HepG2 (cell line): ENCODE data around the gene CARD9. TPM values are rescaled to one million over a fixed set of nuclear protein-coding genes. Genes with fewer than 3 reads are reported as not detected.
A peak's percentile ranks its signal among the peaks of the same experiment; 100 is the strongest.

Source experiments
- ARID2 ChIP-seq: sonication (generic); formaldehyde crosslinking; IDR thresholded peaks from 2 replicates; pipeline ENCODE4 v1.8.1; 2022; ENCODE audit warnings: mild to moderate bottlenecking, missing genetic modification reagents, borderline replicate concordance
- ASH2L ChIP-seq: fragments of 300-600, 200-600 bp; sonication (generic); IDR thresholded peaks from 2 replicates; pipeline ENCODE4 v1.7.0; 2017; ENCODE audit warnings: low read depth, mild to moderate bottlenecking, moderate library complexity, mixed read lengths, low read length; ENCODE audit not compliant: insufficient read length
- ATF6 ChIP-seq: sonication (generic); formaldehyde crosslinking; conservative IDR thresholded peaks from 2 replicates; pipeline ENCODE4 v1.4.0; 2020; ENCODE audit warnings: missing genetic modification reagents
- ATRX ChIP-seq: sonication (generic); formaldehyde crosslinking; IDR thresholded peaks from 2 replicates; pipeline ENCODE4 v1.4.0; 2020; ENCODE audit warnings: missing genetic modification reagents, borderline replicate concordance
- ELF4 ChIP-seq: sonication (generic); formaldehyde crosslinking; IDR thresholded peaks from 2 replicates; pipeline ENCODE4 v1.5.0; 2020; ENCODE audit warnings: missing genetic modification reagents, mild to moderate bottlenecking, moderate library complexity, borderline replicate concordance
- FOXK1 ChIP-seq: sonication (generic); formaldehyde crosslinking; IDR thresholded peaks from 2 replicates; pipeline ENCODE4 v1.4.0; 2020; ENCODE audit warnings: low read depth, missing genetic modification reagents, borderline replicate concordance
- GLMP ChIP-seq: sonication (generic); formaldehyde crosslinking; IDR thresholded peaks from 2 replicates; pipeline ENCODE4 v1.9.0; 2021; ENCODE audit warnings: missing genetic modification reagents, mild to moderate bottlenecking, borderline replicate concordance
- HBP1 ChIP-seq: IDR thresholded peaks from 2 replicates; pipeline ENCODE4 v1.6.1; 2016; ENCODE audit warnings: low read depth, control low read depth
- HMGA1 ChIP-seq: sonication (generic); formaldehyde crosslinking; conservative IDR thresholded peaks from 2 replicates; pipeline ENCODE4 v1.4.0; 2020; ENCODE audit warnings: missing genetic modification reagents
- MAX ChIP-seq: IDR thresholded peaks from 2 replicates; pipeline ENCODE4 v1.6.1; 2012; ENCODE audit warnings: inconsistent platforms
- MED13 ChIP-seq: sonication (generic); formaldehyde crosslinking; IDR thresholded peaks from 2 replicates; pipeline ENCODE4 v1.5.0; 2020; ENCODE audit warnings: missing genetic modification reagents
- MEF2D ChIP-seq: sonication (generic); formaldehyde crosslinking; IDR thresholded peaks from 2 replicates; pipeline ENCODE4 v1.5.1; 2020; ENCODE audit warnings: mild to moderate bottlenecking, missing genetic modification reagents
- PHB2 ChIP-seq: fragments of 450-650 bp; IDR thresholded peaks from 2 replicates; pipeline ENCODE4 v1.6.1; 2018; ENCODE audit not compliant: partially characterized antibody
- POLR2A ChIP-seq, 2 experiments: IDR thresholded peaks; 2 replicates each; pipeline ENCODE4 v1.6.1; 2011; ENCODE audit warnings: low read depth in 2 of 2, low read length in 2 of 2, mild to moderate bottlenecking in 1 of 2, moderate library complexity in 1 of 2; ENCODE audit not compliant: insufficient read depth in 1 of 2
- PTBP1 ChIP-seq: fragments of 200-400 bp; formaldehyde crosslinking; IDR thresholded peaks from 2 replicates; pipeline ENCODE4 v1.6.1; 2018; ENCODE audit warnings: low read length, low read depth; ENCODE audit not compliant: poor library complexity, severe bottlenecking
- RFX1 ChIP-seq: fragments of 450-650 bp; IDR thresholded peaks from 2 replicates; pipeline ENCODE4 v1.6.1; 2017
- RNF2 ChIP-seq: fragments of 450-650 bp; conservative IDR thresholded peaks from 2 replicates; pipeline ENCODE4 v1.6.1; 2016; ENCODE audit warnings: low read depth
- SMAD3 ChIP-seq: sonication (generic); formaldehyde crosslinking; IDR thresholded peaks from 2 replicates; pipeline ENCODE4 v1.4.0; 2020; ENCODE audit warnings: missing genetic modification reagents
- STAG1 ChIP-seq: sonication (generic); formaldehyde crosslinking; IDR thresholded peaks from 2 replicates; pipeline ENCODE4 v1.4.0; 2020; ENCODE audit warnings: missing genetic modification reagents
- TOE1 ChIP-seq: sonication (generic); formaldehyde crosslinking; IDR thresholded peaks from 2 replicates; pipeline ENCODE4 v1.4.0; 2020; ENCODE audit warnings: mild to moderate bottlenecking, missing genetic modification reagents
- ZBTB3 ChIP-seq: sonication (generic); formaldehyde crosslinking; IDR thresholded peaks from 2 replicates; pipeline ENCODE4 v1.4.0; 2020; ENCODE audit warnings: low read depth, mild to moderate bottlenecking, moderate library complexity, missing genetic modification reagents, borderline replicate concordance
- ZNF253 ChIP-seq: sonication (generic); formaldehyde crosslinking; IDR thresholded peaks from 2 replicates; pipeline ENCODE4 v1.8.0; 2022; ENCODE audit warnings: mild to moderate bottlenecking, missing genetic modification reagents, borderline replicate concordance
- ZNF326 ChIP-seq: sonication (generic); formaldehyde crosslinking; IDR thresholded peaks from 2 replicates; pipeline ENCODE4 v1.4.0; 2020; ENCODE audit warnings: missing genetic modification reagents, borderline replicate concordance
- ZNF446 ChIP-seq: sonication (generic); formaldehyde crosslinking; IDR thresholded peaks from 2 replicates; pipeline ENCODE4 v1.5.0; 2020; ENCODE audit warnings: mild to moderate bottlenecking, missing genetic modification reagents
- ZNF501 ChIP-seq: sonication (generic); formaldehyde crosslinking; IDR thresholded peaks from 2 replicates; pipeline ENCODE4 v1.5.1; 2020; ENCODE audit warnings: mild to moderate bottlenecking, moderate library complexity, missing genetic modification reagents
- ZNF543 ChIP-seq: sonication (generic); formaldehyde crosslinking; IDR thresholded peaks from 2 replicates; pipeline ENCODE4 v1.4.0; 2020; ENCODE audit warnings: mild to moderate bottlenecking, missing genetic modification reagents
- ZNF570 ChIP-seq: sonication (generic); formaldehyde crosslinking; IDR thresholded peaks from 2 replicates; pipeline ENCODE4 v1.4.0; 2020; ENCODE audit warnings: mild to moderate bottlenecking, missing genetic modification reagents, borderline replicate concordance
- ZNF678 ChIP-seq: sonication (generic); formaldehyde crosslinking; IDR thresholded peaks from 2 replicates; pipeline ENCODE4 v1.4.0; 2020; ENCODE audit warnings: mild to moderate bottlenecking, missing genetic modification reagents
- polyA plus RNA-seq, 8 experiments: library from polyadenylated mRNA; depleted of rRNA in 3 of 8; stranded (reverse) in 7 of 8; unstranded in 1 of 8; fragments of >200 nt; fragmentation: Illumina TruSeq in 4 of 8; extraction: Trizol in 4 of 8; gene quantifications; 2 replicates each; pipeline versions ENCODE4 v1.2.1 to v1.2.3, GENCODE V29; 2011 to 2016; ENCODE audit warnings: low read depth in 4 of 8, missing spikeins in 1 of 8, mixed read lengths in 1 of 8; ENCODE audit not compliant: insufficient read depth in 1 of 8
- total RNA-seq, 5 experiments: library from RNA; depleted of rRNA; stranded (reverse); fragments of >200 nt; fragmentation: Illumina TruSeq; extraction: Trizol; gene quantifications; 2 replicates each; pipeline ENCODE4 v1.2.3, GENCODE V29; 2016; ENCODE audit warnings: low read depth in 1 of 5

CARD9 gene
- total and polyA plus RNA-seq, 2 of the 13 experiments (the other 11 are each of a cell fraction or from before 2014, with no cell fraction given): 3.3 to 7.4 TPM

- no peak for TF ChIP-seq MAX
- TF ChIP-seq FOXK1: peak; percentile 43; the same call in 1 of the 2 replicates
- no peak for TF ChIP-seq PHB2
- TF ChIP-seq ARID2 (CRISPR knock-in tag): no peak
- TF ChIP-seq HMGA1 (CRISPR knock-in tag): no peak
- no peak for TF ChIP-seq SMAD3
- no peak for TF ChIP-seq GLMP (CRISPR knock-in tag)
- 0 out of 2 replicates have a peak, but pooled peaks have one; percentile 46 for TF ChIP-seq TOE1 (CRISPR knock-in tag)
- TF ChIP-seq POLR2A (IDR thresholded peaks at IDR 0.05; ENCODE audit: insufficient read depth in 1 of 2, low read depth in 2 of 2, low read length in 2 of 2): no peak
- TF ChIP-seq ZNF253 (CRISPR knock-in tag): 0 out of 2 replicates have a peak, but pooled peaks have one; percentile 32
- no peak for TF ChIP-seq ATRX (CRISPR knock-in tag)
- TF ChIP-seq ATF6: no peak
- TF ChIP-seq RFX1: no peak
- no peak; the same call in 1 of the 2 replicates for TF ChIP-seq ZNF678 (CRISPR knock-in tag)
- TF ChIP-seq ZNF446 (CRISPR knock-in tag): no peak
- no peak for TF ChIP-seq PTBP1
- no peak for TF ChIP-seq ASH2L
- no peak for TF ChIP-seq ELF4
- 0 out of 2 replicates have a peak, but pooled peaks have one; percentile 28 for TF ChIP-seq HBP1 (CRISPR knock-in tag)
- TF ChIP-seq ZNF570 (CRISPR knock-in tag): no peak
- TF ChIP-seq ZNF501: peak; percentile 69
- TF ChIP-seq ZBTB3 (CRISPR knock-in tag): no peak; the same call in 1 of the 2 replicates
- no peak for TF ChIP-seq ZNF543 (CRISPR knock-in tag)
- no peak for TF ChIP-seq ZNF326
- TF ChIP-seq MEF2D (CRISPR knock-in tag): no peak
- TF ChIP-seq STAG1 (CRISPR knock-in tag): peak; percentile 85
- no peak for TF ChIP-seq RNF2
- no peak for TF ChIP-seq MED13 (CRISPR knock-in tag)
Observed at GRCh38 chr9:136372561-136373299, 739 bp downstream of the CARD9 start (continued).
